ENCODE measurements around the gene TXNDC2.

The TXNDC2 gene

GRCh38 chr18:9925369-9925768 lies 39.6 kb downstream of the TXNDC2 start:
- Histone ChIP-seq H3K4ac (ENCODE audit: low read depth in 1 of 2, low read length in 2 of 2) (no peak overlapping the region), H3K23ac (ENCODE audit: low read length in 2 of 2) (no peak overlapping the region), H2BK15ac (ENCODE audit: low read depth, poor library complexity, severe bottlenecking) (no peak overlapping the region), H3K27me3 (ENCODE audit: control insufficient read depth in 1 of 2, insufficient read depth in 1 of 2, low read length in 2 of 2) (no peaks in the 10 kb centered on the region), H3K9me3 (ENCODE audit: control insufficient read depth, low read length) (no peaks in the 10 kb centered on the region), H3K4me1 (ENCODE audit: control insufficient read depth, insufficient read depth, low read depth, low read length) (no peaks in the 10 kb centered on the region), H3K14ac (ENCODE audit: low read length in 2 of 2) (no peak overlapping the region), H3K4me2 (ENCODE audit: low read length, poor library complexity, severe bottlenecking) (no peak overlapping the region), H2BK5ac (ENCODE audit: low read depth, low read length, poor library complexity, severe bottlenecking) (no peak overlapping the region), H3K36me3 (ENCODE audit: control insufficient read depth in 1 of 2, insufficient read depth in 2 of 2, low read depth in 1 of 2, low read length in 2 of 2) (peaks cover 0 to 4% of the 10 kb centered on the region in 2 experiments), H2AFZ (ENCODE audit: low read depth, low read length) (no peak overlapping the region), H2BK12ac (ENCODE audit: low read length in 2 of 2) (no peak overlapping the region), H2AK5ac (ENCODE audit: low read length, severe bottlenecking) (no peak overlapping the region), H3K9ac (ENCODE audit: low read length) (peak overlapping the region; percentile 62), H3K4me3 (ENCODE audit: insufficient read depth in 1 of 2, low read depth in 1 of 2, low read length in 2 of 2) (no peak overlapping the region), H3K18ac (ENCODE audit: low read depth in 1 of 2, low read length in 2 of 2) (no peak overlapping the region), H4K8ac (ENCODE audit: low read length) (no peak overlapping the region), H4K91ac (ENCODE audit: low read length) (no peak overlapping the region), H2BK120ac (ENCODE audit: low read depth, low read length) (no peak overlapping the region), H3K79me1 (replicated peaks; ENCODE audit: low read length, poor library complexity, severe bottlenecking) (no peaks in the 10 kb centered on the region), H3K27ac (ENCODE audit: low read length, poor library complexity, severe bottlenecking) (no peak overlapping the region)
- no CpG with 5 or more reads among the region's 1 CpG for WGBS
- no peak for DNase-seq

- Histone ChIP-seq H3K4ac (ENCODE audit: low read depth in 1 of 2, low read length in 2 of 2) (no peak overlapping the region), H3K4me2 (ENCODE audit: low read length, poor library complexity, severe bottlenecking) (no peak overlapping the region), H3K14ac (ENCODE audit: low read length in 2 of 2) (no peak overlapping the region), H3K9me3 (ENCODE audit: control insufficient read depth, low read length) (no peaks in the 10 kb centered on the region), H3K9ac (ENCODE audit: low read length) (peak overlapping the region; percentile 62), H3K79me1 (replicated peaks; ENCODE audit: low read length, poor library complexity, severe bottlenecking) (no peaks in the 10 kb centered on the region), H2AFZ (ENCODE audit: low read depth, low read length) (no peak overlapping the region), H3K27ac (ENCODE audit: low read length, poor library complexity, severe bottlenecking) (no peak overlapping the region), H3K18ac (ENCODE audit: low read depth in 1 of 2, low read length in 2 of 2) (no peak overlapping the region), H3K4me1 (ENCODE audit: control insufficient read depth, insufficient read depth, low read depth, low read length) (no peaks in the 10 kb centered on the region), H4K91ac (ENCODE audit: low read length) (no peak overlapping the region), H3K27me3 (ENCODE audit: control insufficient read depth in 1 of 2, insufficient read depth in 1 of 2, low read length in 2 of 2) (no peaks in the 10 kb centered on the region), H2BK120ac (ENCODE audit: low read depth, low read length) (no peak overlapping the region), H3K4me3 (ENCODE audit: insufficient read depth in 1 of 2, low read depth in 1 of 2, low read length in 2 of 2) (no peak overlapping the region), H2BK5ac (ENCODE audit: low read depth, low read length, poor library complexity, severe bottlenecking) (no peak overlapping the region), H2BK12ac (ENCODE audit: low read length in 2 of 2) (no peak overlapping the region), H3K36me3 (ENCODE audit: control insufficient read depth in 1 of 2, insufficient read depth in 2 of 2, low read depth in 1 of 2, low read length in 2 of 2) (peaks cover 0 to 4% of the 10 kb centered on the region in 2 experiments), H4K8ac (ENCODE audit: low read length) (no peak overlapping the region), H2BK15ac (ENCODE audit: low read depth, poor library complexity, severe bottlenecking) (no peak overlapping the region), H3K23ac (ENCODE audit: low read length in 2 of 2) (no peak overlapping the region), H2AK5ac (ENCODE audit: low read length, severe bottlenecking) (no peak overlapping the region)
- no peak for DNase-seq
- WGBS = 100% methylated on average over 2 of the region's 4 CpGs
Measured at GRCh38 chr18:9925795-9926194, 40.0 kb downstream of the TXNDC2 start.

GRCh38 chr18:9926223-9926894 lies 40.6 kb downstream of the TXNDC2 start:
- Histone ChIP-seq H3K23ac (ENCODE audit: low read length in 2 of 2) (no peak overlapping the region), H3K36me3 (ENCODE audit: control insufficient read depth in 1 of 2, insufficient read depth in 2 of 2, low read depth in 1 of 2, low read length in 2 of 2) (peaks cover 0 to 4% of the 10 kb centered on the region in 2 experiments), H3K79me1 (replicated peaks; ENCODE audit: low read length, poor library complexity, severe bottlenecking) (no peaks in the 10 kb centered on the region), H3K4me1 (ENCODE audit: control insufficient read depth, insufficient read depth, low read depth, low read length) (no peaks in the 10 kb centered on the region), H2BK15ac (ENCODE audit: low read depth, poor library complexity, severe bottlenecking) (no peak overlapping the region), H2BK12ac (ENCODE audit: low read length in 2 of 2) (no peak overlapping the region), H3K9me3 (ENCODE audit: control insufficient read depth, low read length) (no peaks in the 10 kb centered on the region), H3K9ac (ENCODE audit: low read length) (no peak overlapping the region), H3K4me2 (ENCODE audit: low read length, poor library complexity, severe bottlenecking) (no peak overlapping the region), H2AK5ac (ENCODE audit: low read length, severe bottlenecking) (no peak overlapping the region), H4K91ac (ENCODE audit: low read length) (no peak overlapping the region), H3K14ac (ENCODE audit: low read length in 2 of 2) (no peak overlapping the region), H3K27ac (ENCODE audit: low read length, poor library complexity, severe bottlenecking) (no peak overlapping the region), H3K18ac (ENCODE audit: low read depth in 1 of 2, low read length in 2 of 2) (no peak overlapping the region), H3K4me3 (ENCODE audit: insufficient read depth in 1 of 2, low read depth in 1 of 2, low read length in 2 of 2) (no peak overlapping the region), H4K8ac (ENCODE audit: low read length) (no peak overlapping the region), H3K4ac (ENCODE audit: low read depth in 1 of 2, low read length in 2 of 2) (no peak overlapping the region), H2BK120ac (ENCODE audit: low read depth, low read length) (no peak overlapping the region), H2AFZ (ENCODE audit: low read depth, low read length) (no peak overlapping the region), H3K27me3 (ENCODE audit: control insufficient read depth in 1 of 2, insufficient read depth in 1 of 2, low read length in 2 of 2) (no peaks in the 10 kb centered on the region), H2BK5ac (ENCODE audit: low read depth, low read length, poor library complexity, severe bottlenecking) (no peak overlapping the region)
- 100% methylated on average over 2 of the region's 2 CpGs for WGBS
- DNase-seq = no peak

- no peaks in the 10 kb centered on the region for H3K79me1 ChIP-seq (replicated peaks; ENCODE audit: low read length, poor library complexity, severe bottlenecking)
- no CpG with 5 or more reads among the region's 1 CpG for WGBS
- no peak overlapping the region for H3K27ac ChIP-seq (ENCODE audit: low read length, poor library complexity, severe bottlenecking)
- H3K18ac ChIP-seq (ENCODE audit: low read depth in 1 of 2, low read length in 2 of 2) = no peak overlapping the region
- H3K4me2 ChIP-seq (ENCODE audit: low read length, poor library complexity, severe bottlenecking) = no peak overlapping the region
- no peak overlapping the region for H2BK120ac ChIP-seq (ENCODE audit: low read depth, low read length)
- no peak overlapping the region for H3K4ac ChIP-seq (ENCODE audit: low read depth in 1 of 2, low read length in 2 of 2)
- no peak overlapping the region for H2AFZ ChIP-seq (ENCODE audit: low read depth, low read length)
- no peak overlapping the region for H2BK15ac ChIP-seq (ENCODE audit: low read depth, poor library complexity, severe bottlenecking)
- no peaks in the 10 kb centered on the region for H3K9me3 ChIP-seq (ENCODE audit: control insufficient read depth, low read length)
- no peaks in the 10 kb centered on the region for H3K27me3 ChIP-seq (ENCODE audit: control insufficient read depth in 1 of 2, insufficient read depth in 1 of 2, low read length in 2 of 2)
- H4K91ac ChIP-seq (ENCODE audit: low read length) = no peak overlapping the region
- H2BK12ac ChIP-seq (ENCODE audit: low read length in 2 of 2) = no peak overlapping the region
- H3K14ac ChIP-seq (ENCODE audit: low read length in 2 of 2) = no peak overlapping the region
- no peak overlapping the region for H3K23ac ChIP-seq (ENCODE audit: low read length in 2 of 2)
- no peak overlapping the region for H2AK5ac ChIP-seq (ENCODE audit: low read length, severe bottlenecking)
- no peak overlapping the region for H4K8ac ChIP-seq (ENCODE audit: low read length)
- H3K36me3 ChIP-seq (ENCODE audit: control insufficient read depth in 1 of 2, insufficient read depth in 2 of 2, low read depth in 1 of 2, low read length in 2 of 2) = peaks cover 0 to 4% of the 10 kb centered on the region in 2 experiments
- H3K4me3 ChIP-seq (ENCODE audit: insufficient read depth in 1 of 2, low read depth in 1 of 2, low read length in 2 of 2) = no peak overlapping the region
- DNase-seq = no peak
- no peak overlapping the region for H2BK5ac ChIP-seq (ENCODE audit: low read depth, low read length, poor library complexity, severe bottlenecking)
- no peaks in the 10 kb centered on the region for H3K4me1 ChIP-seq (ENCODE audit: control insufficient read depth, insufficient read depth, low read depth, low read length)
- no peak overlapping the region for H3K9ac ChIP-seq (ENCODE audit: low read length)
Measured at GRCh38 chr18:9926977-9927376, 41.2 kb downstream of the TXNDC2 start.

Measured in mesenchymal stem cell (in vitro differentiated cells and primary cell).